Esophagus squamous epithelium (tissue), 5 donors: Measurements from ENCODE around the gene ACAT2. TPM values are rescaled to one million over a fixed set of nuclear protein-coding genes. Genes with fewer than 3 reads are reported as not detected.

ENCODE experiments used
- DNase-seq: peaks from one replicate; lab custom pipeline; 2025; lab: John Stamatoyannopoulos, UW
- H3K27ac ChIP-seq, 4 donors: fragments of 200-600 bp; sonication (generic); one replicate each; pipeline ENCODE4 v1.5.1; 2016 to 2019; ENCODE audit warnings: mild to moderate bottlenecking in 1 of 4
- H3K27me3 ChIP-seq, 4 donors: fragments of 200-600 bp; sonication (generic); 1 replicate in 3 of 4; 2 replicates in 1 of 4; pipeline versions ENCODE4 v1.5.1 to v1.6.0; 2017 to 2021; ENCODE audit warnings: antibody characterized with exemption in 1 of 4
- H3K36me3 ChIP-seq, 3 donors: fragments of 200-600 bp; sonication (generic); one replicate each; pipeline ENCODE4 v1.5.1; 2016 to 2019
- H3K4me1 ChIP-seq, 3 donors: fragments of 200-600 bp; sonication (generic); one replicate each; pipeline ENCODE4 v1.5.1; 2017 to 2019
- H3K4me3 ChIP-seq, 4 donors: fragments of 200-600 bp; sonication (generic); 1 replicate in 3 of 4; 2 replicates in 1 of 4; pipeline ENCODE4 v1.5.1; 2016 to 2019; ENCODE audit warnings: mild to moderate bottlenecking in 2 of 4, moderate library complexity in 1 of 4
- H3K9me3 ChIP-seq, 3 donors: fragments of 200-600 bp; sonication (generic); one replicate each; pipeline ENCODE4 v1.5.1; 2016 to 2019
- CTCF ChIP-seq, 6 experiments: fragments of 450-650 bp in 4 of 6; fragments of 200-600 bp in 2 of 6; sonication (generic) in 2 of 6; IDR thresholded peaks; one replicate each; pipeline ENCODE4 v1.5.1; 2016 to 2019; ENCODE audit warnings: antibody characterized with exemption in 6 of 6, mild to moderate bottlenecking in 4 of 6, moderate library complexity in 4 of 6
- POLR2A ChIP-seq, 4 donors: fragments of 450-650 bp; IDR thresholded peaks; one replicate each; pipeline ENCODE4 v1.6.1; 2017; ENCODE audit warnings: antibody characterized with exemption in 4 of 4, mild to moderate bottlenecking in 4 of 4, moderate library complexity in 3 of 4
- WGBS, 2 donors: methylation state at CpG; one replicate each; pipeline ENCODE4 v1.1.5; 2018; 5-methylcytosine and 5-hydroxymethylcytosine counted together
- intact Hi-C: fragments of 100-400 bp; cut with DNase I; formaldehyde crosslinking; loops from one replicate; pipeline ENCODE4 v1.15.0; 2022
- total RNA-seq, 4 donors: library from RNA; depleted of rRNA; stranded (reverse); fragments of >200 nt; gene quantifications; one replicate each; pipeline ENCODE4 v1.1.0, GENCODE V29; 2016
- donor health status: DM: yes; HTN: yes; CAD: no.

Gene ACAT2
- total RNA-seq, 4 donors from 2014 or later: 24.9 to 56.8 (median 40.8) TPM

- Histone ChIP-seq H3K27me3 (no peaks in the 10 kb centered on the region), H3K9me3 (no peaks in the 10 kb centered on the region), H3K27ac (peak overlapping the region in 3 of 4 donors; percentile 92 to 100 (median 99)), H3K4me1 (peaks cover 14 to 37% (median 21%) of the 10 kb centered on the region in 3 donors), H3K36me3 (peaks cover 8 to 64% (median 21%) of the 10 kb centered on the region in 3 donors), H3K4me3 (peak overlapping the region in 2 of 4 donors; percentile 87 to 90)
- TF ChIP-seq CTCF (IDR thresholded peaks at IDR 0.05) (no peak), POLR2A (IDR thresholded peaks at IDR 0.05) (no peak)
- 44 to 46% methylated on average over 3 of the region's 3 CpGs for WGBS, 2 donors
- no peak for DNase-seq
- intact Hi-C loops: loop anchor here (10.0 kb wide), 1 partner anchor 66 kb away; the partner anchor contains the start of gene SOD2
Measured at GRCh38 chr6:159760602-159761057, 1.2 kb upstream of the ACAT2 start.

DNA sequence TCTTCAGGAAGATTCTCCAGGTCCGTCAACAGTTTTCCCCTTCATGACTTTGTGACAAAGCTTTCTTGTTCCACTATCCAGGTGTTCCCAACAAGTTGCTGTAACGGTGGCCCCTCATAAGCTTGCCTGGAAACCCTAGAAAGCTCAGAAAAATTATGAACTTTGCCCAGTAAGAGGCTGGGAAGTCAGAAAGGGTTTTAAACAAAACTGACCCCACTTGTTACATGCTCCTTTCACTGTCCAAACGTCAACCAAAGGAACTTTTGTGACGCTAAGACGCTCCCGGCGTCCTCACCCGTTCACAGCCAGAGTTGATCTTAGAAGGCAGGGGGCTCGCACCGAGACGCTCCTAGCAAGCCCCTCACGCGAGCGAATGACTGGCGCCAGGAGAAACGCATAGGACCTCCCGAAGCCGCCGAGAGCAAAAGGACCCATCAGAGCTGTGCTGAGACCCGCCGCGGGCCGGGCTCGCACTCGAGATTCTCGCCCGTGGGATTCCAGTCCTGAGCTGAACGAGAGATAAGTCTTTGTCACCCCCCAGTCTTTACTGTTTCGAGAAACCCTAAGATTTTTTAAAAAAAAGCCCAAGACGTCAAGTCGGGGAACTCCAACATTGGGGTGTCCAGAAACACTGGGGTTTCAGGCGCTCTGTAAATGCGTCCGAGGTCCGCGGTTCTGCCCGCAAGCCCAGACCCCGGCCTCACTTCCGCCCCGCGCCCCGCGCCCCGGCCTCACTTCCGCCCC is 544 bp upstream of the ACAT2 start:
- Histone ChIP-seq H3K27me3 (no peaks in the 10 kb centered on the region), H3K4me1 (peaks cover 14 to 37% (median 21%) of the 10 kb centered on the region in 3 donors), H3K27ac (peak overlapping the region; percentile 92 to 100 (median 99)), H3K36me3 (peaks cover 8 to 64% (median 21%) of the 10 kb centered on the region in 3 donors), H3K4me3 (peak overlapping the region; percentile 86 to 95 (median 88)), H3K9me3 (no peaks in the 10 kb centered on the region)
- 11 to 13% methylated on average over 6 to 18 of the region's 45 CpGs for WGBS, 2 donors
- intact Hi-C loops: loop anchor here (10.0 kb wide), 1 partner anchor 66 kb away; the partner anchor contains the start of gene SOD2
- TF ChIP-seq POLR2A (IDR thresholded peaks at IDR 0.05) (no peak), CTCF (IDR thresholded peaks at IDR 0.05) (no peak)
- DNase-seq: no peak

DNA sequence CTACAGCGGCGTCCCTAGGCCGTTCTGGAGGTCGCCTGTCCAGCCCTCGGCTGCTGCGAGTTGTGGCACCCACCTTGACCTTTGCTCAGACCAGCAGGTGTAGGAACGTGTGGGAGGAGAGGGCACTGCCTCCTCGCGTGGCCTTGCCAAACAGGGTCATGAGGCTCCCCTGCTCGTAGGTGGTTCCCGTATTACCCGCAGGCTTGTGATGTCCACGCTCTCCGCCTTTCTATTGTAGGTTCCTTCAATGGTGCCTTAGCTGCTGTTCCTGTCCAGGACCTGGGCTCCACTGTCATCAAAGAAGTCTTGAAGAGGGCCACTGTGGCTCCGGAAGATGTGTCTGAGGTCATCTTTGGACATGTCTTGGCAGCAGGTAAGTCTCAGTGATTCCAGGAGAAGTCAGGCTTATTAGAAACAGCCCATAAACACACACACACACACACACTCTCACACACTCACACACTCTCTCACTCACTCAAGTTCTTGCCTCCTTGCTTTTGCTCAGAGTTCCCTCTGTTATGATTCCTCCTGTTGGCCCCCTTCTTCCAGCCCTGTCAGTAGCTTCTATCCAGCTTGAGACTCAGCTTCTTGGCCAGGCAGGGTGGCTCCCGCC is 942 bp downstream of the ACAT2 start:
- 10% methylated on average over 8 of the region's 16 CpGs; no CpG with 5 or more reads in 1 of the 2 donors for whole genome bisulfite sequencing, 2 donors
- intact Hi-C loops: loop anchor here (10.0 kb wide), 1 partner anchor 68 kb away; the partner anchor contains the start of gene SOD2
- Histone ChIP-seq H3K27me3 (no peaks in the 10 kb centered on the region), H3K27ac (peak overlapping the region; percentile 92 to 100 (median 99)), H3K4me1 (peaks cover 14 to 37% (median 21%) of the 10 kb centered on the region in 3 donors), H3K9me3 (no peaks in the 10 kb centered on the region), H3K36me3 (peaks cover 8 to 64% (median 10%) of the 10 kb centered on the region in 3 donors), H3K4me3 (peak overlapping the region; percentile 86 to 95 (median 88))
- DNase-seq: no peak
- no peak for TF ChIP-seq POLR2A (IDR thresholded peaks at IDR 0.05)
- no peak for TF ChIP-seq CTCF (IDR thresholded peaks at IDR 0.05)

DNA sequence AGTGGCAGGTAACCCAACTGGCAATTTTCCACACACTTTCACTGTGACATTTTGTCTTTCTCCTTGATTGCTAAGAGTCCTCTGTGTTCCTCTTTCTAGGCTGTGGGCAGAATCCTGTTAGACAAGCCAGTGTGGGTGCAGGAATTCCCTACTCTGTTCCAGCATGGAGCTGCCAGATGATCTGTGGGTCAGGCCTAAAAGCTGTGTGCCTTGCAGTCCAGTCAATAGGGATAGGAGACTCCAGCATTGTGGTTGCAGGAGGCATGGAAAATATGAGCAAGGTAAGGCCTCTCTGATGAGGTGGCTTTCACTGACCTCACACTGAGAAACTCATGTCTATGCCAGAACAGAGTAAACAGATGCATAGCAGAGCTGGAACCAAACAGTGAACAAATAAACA is 5.1 kb downstream of the ACAT2 start:
- Histone ChIP-seq H3K4me1 (peaks cover 7 to 17% (median 9%) of the 10 kb centered on the region in 3 donors), H3K9me3 (no peaks in the 10 kb centered on the region), H3K36me3 (peaks cover 11 to 89% (median 15%) of the 10 kb centered on the region in 3 donors), H3K4me3 (no peak overlapping the region), H3K27me3 (no peaks in the 10 kb centered on the region), H3K27ac (no peak overlapping the region)
- TF ChIP-seq CTCF (IDR thresholded peaks at IDR 0.05) (no peak), POLR2A (IDR thresholded peaks at IDR 0.05) (no peak)
- intact Hi-C loops: loop anchor here (10.0 kb wide), 1 partner anchor 72 kb away; the partner anchor contains the start of gene SOD2
- DNase-seq: no peak
